GM19240 (cell line): ENCODE measurements around the gene CAPN2.

Experiments
- DNase-seq: peaks from one replicate; pipeline ENCODE4 v3.0.0; 2011; ENCODE audit warnings: low spot score; ENCODE audit not compliant: insufficient read length

The CAPN2 gene

DNA sequence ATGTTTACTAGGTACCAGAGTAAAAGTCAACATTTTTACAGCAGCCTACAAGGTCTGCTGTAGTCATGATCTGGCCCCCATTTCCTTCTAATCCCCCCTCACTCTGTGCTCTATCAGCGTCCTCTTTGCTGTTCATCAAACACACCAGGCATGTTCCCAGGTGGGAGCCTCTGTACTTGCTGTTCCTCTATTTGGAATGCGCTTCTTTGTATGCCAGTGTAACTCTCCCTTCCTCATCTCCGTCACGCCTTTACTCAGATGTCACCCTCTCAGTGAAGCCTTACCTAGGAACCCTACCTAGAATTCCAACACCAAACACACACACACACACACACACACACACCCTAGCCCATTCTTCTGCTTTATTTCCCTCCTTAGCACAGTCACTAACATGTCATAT, 112.4 kb downstream of the CAPN2 start:
- no peak for DNase-seq
